Activated CD8-positive, alpha-beta T cell treated with anti-CD3 and anti-CD28 coated beads, Interleukin-2, amount 10 ng/mL, durations not matched to agents 7 days and 5 days (primary cell): ENCODE measurements around the gene ADTRP. TPM values are rescaled to one million over a fixed set of nuclear protein-coding genes. Genes with fewer than 3 reads are reported as not detected.

ENCODE experiments used
- ATAC-seq: fragments of 150-1000 bp; cut with Tn5 transposase; one replicate; pipeline ENCODE4 v1.10.0; 2021; ENCODE audit warnings: moderate library complexity
- CTCF ChIA-PET: fragments of 350-600 bp; sonication (Branson Sonifier 250); formaldehyde crosslinking; loops from one replicate; lab custom pipeline; 2021; ENCODE audit warnings: antibody characterized with exemption; lab: Charles Lee
- POLR2A ChIA-PET: fragments of 350-600 bp; sonication (Branson Sonifier 250); formaldehyde crosslinking; loops from one replicate; lab custom pipeline; 2021; ENCODE audit warnings: antibody characterized with exemption; lab: Charles Lee
- DNase-seq: peaks from one replicate; pipeline ENCODE4 v3.0.0-alpha.2; 2020
- H3K27ac Mint-ChIP-seq: one replicate; pipeline ENCODE4 v1.8.0; 2021; ENCODE audit warnings: mild to moderate bottlenecking, mixed read lengths
- H3K27me3 Mint-ChIP-seq: one replicate; pipeline ENCODE4 v1.8.0; 2021; ENCODE audit warnings: low read depth, mixed read lengths
- H3K36me3 Mint-ChIP-seq: one replicate; pipeline ENCODE4 v1.8.0; 2021; ENCODE audit warnings: low read depth, mixed read lengths
- H3K4me1 Mint-ChIP-seq: one replicate; pipeline ENCODE4 v1.8.0; 2021; ENCODE audit warnings: low read depth, mixed read lengths
- H3K4me3 Mint-ChIP-seq: one replicate; pipeline ENCODE4 v1.8.0; 2021; ENCODE audit warnings: mild to moderate bottlenecking, mixed read lengths
- H3K9me3 Mint-ChIP-seq: one replicate; pipeline ENCODE4 v1.8.0; 2022; ENCODE audit warnings: mixed read lengths; ENCODE audit not compliant: insufficient read depth
- total RNA-seq, 2 experiments: library from RNA; stranded (reverse); gene quantifications; one replicate each; pipeline ENCODE4 v1.2.3, GENCODE V29; 2021

The ADTRP gene
- total RNA-seq: under 1 TPM; 0.63 to 0.68 TPM

DNA sequence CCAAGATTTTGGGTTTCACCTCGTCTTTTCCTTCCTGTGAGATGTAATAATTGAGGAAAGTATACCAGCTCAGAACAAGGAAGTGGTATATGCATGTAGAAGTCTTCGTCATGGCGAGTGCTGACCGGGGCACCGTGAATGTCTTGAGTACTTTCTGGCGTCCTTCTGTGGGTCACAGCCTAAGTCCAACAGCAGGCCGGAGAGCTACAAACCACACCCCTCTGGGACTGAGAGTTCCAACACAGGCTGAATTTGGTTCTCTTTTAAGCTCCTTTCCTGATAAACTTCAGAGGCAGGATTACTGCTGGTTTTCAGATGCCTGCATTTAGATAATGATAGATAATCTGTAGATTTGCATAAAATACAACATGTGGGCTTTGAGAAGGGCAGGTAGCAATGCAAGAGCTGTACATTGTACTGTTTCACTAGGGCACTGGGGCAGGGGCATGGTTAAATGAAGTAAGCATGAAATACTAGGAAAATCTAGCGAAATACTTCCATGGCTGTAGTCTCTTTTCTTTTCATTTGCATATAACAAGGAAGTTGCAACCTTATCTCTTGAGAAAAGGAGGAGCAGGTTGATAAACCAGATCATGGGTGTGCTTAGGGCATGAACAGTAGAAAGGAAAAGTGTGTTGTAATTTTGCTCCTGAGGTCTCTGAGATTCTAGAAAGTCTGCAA lies at the start of gene ADTRP:
Gene ADTRP (minus strand): TSS at position 156 of the 681 bp plus-strand sequence. CDS start 44 bp downstream, at position 112.
- Mint-ChIP-seq H3K4me3 (no peak within 1 kb of the TSS), H3K27me3 (no peaks in the 10 kb centered on the region), H3K4me1 (no peaks in the 10 kb centered on the region), H3K9me3 (no peaks in the 10 kb centered on the region), H3K27ac (no peak within 1 kb of the TSS), H3K36me3 (no peaks in the 10 kb centered on the region)
- ChIA-PET POLR2A (interaction anchor here (0.7 kb wide), 1 partner anchor 65 kb away, joined by 3 read pairs; no protein-coding TSS in a partner anchor), CTCF (no interaction called here)
- DNase-seq (no peak), ATAC-seq (no peak)

DNA sequence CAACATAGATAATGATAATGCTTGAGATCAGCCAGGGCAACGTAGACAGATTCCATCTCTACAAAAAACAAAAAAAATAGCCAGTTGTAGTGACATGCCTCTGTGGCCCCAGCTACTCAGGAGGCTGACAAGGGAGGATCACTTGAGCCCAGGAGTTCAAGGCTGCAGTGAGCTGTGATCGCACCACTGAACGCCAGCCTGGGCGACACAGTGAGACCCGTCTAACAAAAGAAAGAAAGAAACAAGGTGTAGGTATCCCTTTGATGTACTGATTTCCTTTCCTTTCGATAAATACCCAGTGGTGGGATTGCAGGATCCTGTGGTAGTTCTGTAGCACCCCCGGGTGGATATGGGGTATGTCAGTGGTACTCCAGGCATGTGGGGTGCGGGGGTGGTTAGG lies 48.2 kb upstream of the ADTRP start:
- ChIA-PET CTCF (no interaction called here), POLR2A (no interaction called here)
- Mint-ChIP-seq H3K9me3 (no peaks in the 10 kb centered on the region), H3K27me3 (no peaks in the 10 kb centered on the region), H3K36me3 (no peaks in the 10 kb centered on the region), H3K4me3 (no peak overlapping the region), H3K27ac (no peak overlapping the region), H3K4me1 (no peaks in the 10 kb centered on the region)
- DNase-seq (no peak), ATAC-seq (no peak)

- Mint-ChIP-seq H3K27ac (no peak overlapping the region), H3K9me3 (no peaks in the 10 kb centered on the region), H3K4me3 (no peak overlapping the region), H3K36me3 (no peaks in the 10 kb centered on the region), H3K27me3 (no peaks in the 10 kb centered on the region), H3K4me1 (no peaks in the 10 kb centered on the region)
- no peak for DNase-seq
- ChIA-PET CTCF (interaction anchor here (1.0 kb wide), 1 partner anchor 409 kb away, joined by 3 read pairs; no protein-coding TSS in a partner anchor), POLR2A (no interaction called here)
- ATAC-seq: no peak
Measured at GRCh38 chr6:11824986-11825385, 46.4 kb upstream of the ADTRP start.

- CTCF ChIA-PET: no interaction called here
- no peak overlapping the region for H3K27ac Mint-ChIP-seq
- no peaks in the 10 kb centered on the region for H3K4me1 Mint-ChIP-seq
- ATAC-seq (no peak), DNase-seq (no peak)
- H3K27me3 Mint-ChIP-seq: no peaks in the 10 kb centered on the region
- no peak overlapping the region for H3K4me3 Mint-ChIP-seq
- no peaks in the 10 kb centered on the region for H3K36me3 Mint-ChIP-seq
- POLR2A ChIA-PET: no interaction called here
- no peaks in the 10 kb centered on the region for H3K9me3 Mint-ChIP-seq
Measured at GRCh38 chr6:11822346-11822745, 43.7 kb upstream of the ADTRP start.

DNA sequence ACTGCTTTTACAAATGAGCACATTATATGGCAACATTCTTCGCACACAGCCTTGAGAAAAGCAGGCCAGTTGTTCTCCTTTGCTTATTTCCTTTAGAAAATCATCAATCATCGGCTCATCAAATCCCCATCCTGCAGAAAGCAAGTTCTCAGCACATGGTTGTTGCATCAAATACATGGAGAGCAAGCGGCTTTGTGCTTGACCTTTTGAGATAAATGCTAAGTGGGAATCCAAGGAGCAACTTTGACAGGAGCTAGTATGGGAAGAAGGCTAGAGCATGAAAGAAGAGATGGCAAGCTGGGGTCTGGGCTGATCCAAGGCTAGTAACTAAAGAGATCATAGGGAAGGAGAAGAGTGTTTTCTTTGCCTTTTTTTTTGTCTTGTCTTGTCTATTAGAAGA lies 43.2 kb upstream of the ADTRP start:
- no peak overlapping the region for H3K4me3 Mint-ChIP-seq
- no peaks in the 10 kb centered on the region for H3K4me1 Mint-ChIP-seq
- ChIA-PET CTCF (no interaction called here), POLR2A (no interaction called here)
- no peaks in the 10 kb centered on the region for H3K27me3 Mint-ChIP-seq
- DNase-seq (no peak), ATAC-seq (no peak)
- H3K27ac Mint-ChIP-seq: no peak overlapping the region
- no peaks in the 10 kb centered on the region for H3K9me3 Mint-ChIP-seq
- no peaks in the 10 kb centered on the region for H3K36me3 Mint-ChIP-seq

DNA sequence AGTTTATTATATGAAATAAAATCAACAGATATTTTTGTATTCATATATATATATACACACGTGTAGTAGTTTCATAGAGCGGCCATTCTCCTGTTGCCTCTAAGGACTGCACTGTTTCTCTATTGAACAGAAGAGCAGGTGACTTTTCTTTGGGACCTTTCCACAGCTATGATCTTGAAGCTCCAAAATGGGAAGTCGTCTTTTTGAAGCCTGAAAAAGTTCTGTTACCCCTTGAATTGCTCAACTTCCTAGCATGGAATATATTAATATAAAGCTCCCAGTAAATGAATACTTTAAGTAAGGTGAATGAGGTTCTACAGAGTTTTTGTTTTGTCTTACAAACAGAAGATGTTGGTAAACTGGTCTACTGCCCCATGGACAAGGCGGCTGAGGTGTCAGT lies 42.2 kb upstream of the ADTRP start:
- Mint-ChIP-seq H3K4me1 (no peaks in the 10 kb centered on the region), H3K27ac (no peak overlapping the region), H3K9me3 (no peaks in the 10 kb centered on the region), H3K36me3 (no peaks in the 10 kb centered on the region), H3K27me3 (no peaks in the 10 kb centered on the region), H3K4me3 (no peak overlapping the region)
- POLR2A ChIA-PET: no interaction called here
- DNase-seq (no peak), ATAC-seq (no peak)
- CTCF ChIA-PET: no interaction called here

DNA sequence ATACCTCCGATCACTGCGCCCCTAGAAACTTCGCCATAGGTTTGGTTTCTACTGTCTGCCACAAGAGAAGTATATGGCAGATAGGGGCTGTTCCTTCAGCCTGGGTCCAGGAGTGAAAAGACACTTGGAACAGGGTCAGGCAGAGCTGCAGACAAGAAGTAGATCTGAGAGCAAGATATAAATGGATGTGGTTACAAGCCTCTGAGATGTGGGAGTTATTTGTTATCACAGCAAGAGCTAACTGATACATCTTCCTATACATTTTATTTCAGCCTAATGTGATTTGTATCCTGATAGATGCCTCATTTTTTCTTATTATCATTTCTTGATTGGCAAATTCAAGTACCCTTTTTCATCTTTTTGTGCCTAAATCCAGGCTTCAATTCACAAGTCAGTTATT lies 40.9 kb upstream of the ADTRP start:
- Mint-ChIP-seq H3K4me1 (no peaks in the 10 kb centered on the region), H3K27me3 (no peaks in the 10 kb centered on the region), H3K27ac (no peak overlapping the region), H3K4me3 (no peak overlapping the region), H3K36me3 (no peaks in the 10 kb centered on the region), H3K9me3 (no peaks in the 10 kb centered on the region)
- POLR2A ChIA-PET: no interaction called here
- DNase-seq: no peak
- no peak for ATAC-seq
- CTCF ChIA-PET: no interaction called here

- CTCF ChIA-PET: interaction anchor here (1.2 kb wide), 1 partner anchor 9 kb away, joined by 4 read pairs; no protein-coding TSS in a partner anchor
- POLR2A ChIA-PET: no interaction called here
- no peak for ATAC-seq
- Mint-ChIP-seq H3K27me3 (no peaks in the 10 kb centered on the region), H3K4me3 (no peak overlapping the region), H3K9me3 (no peaks in the 10 kb centered on the region), H3K27ac (no peak overlapping the region), H3K4me1 (no peaks in the 10 kb centered on the region), H3K36me3 (no peaks in the 10 kb centered on the region)
- DNase-seq: no peak
Measured at GRCh38 chr6:11815231-11815630, 36.6 kb upstream of the ADTRP start.

GRCh38 chr6:11814819-11815218 lies 36.2 kb upstream of the ADTRP start:
- no peak overlapping the region for H3K4me3 Mint-ChIP-seq
- ChIA-PET POLR2A (no interaction called here), CTCF (interaction anchor here (1.2 kb wide), 1 partner anchor 9 kb away, joined by 4 read pairs; no protein-coding TSS in a partner anchor)
- no peaks in the 10 kb centered on the region for H3K9me3 Mint-ChIP-seq
- ATAC-seq (no peak), DNase-seq (no peak)
- H3K4me1 Mint-ChIP-seq: no peaks in the 10 kb centered on the region
- no peak overlapping the region for H3K27ac Mint-ChIP-seq
- no peaks in the 10 kb centered on the region for H3K36me3 Mint-ChIP-seq
- H3K27me3 Mint-ChIP-seq: no peaks in the 10 kb centered on the region

DNA sequence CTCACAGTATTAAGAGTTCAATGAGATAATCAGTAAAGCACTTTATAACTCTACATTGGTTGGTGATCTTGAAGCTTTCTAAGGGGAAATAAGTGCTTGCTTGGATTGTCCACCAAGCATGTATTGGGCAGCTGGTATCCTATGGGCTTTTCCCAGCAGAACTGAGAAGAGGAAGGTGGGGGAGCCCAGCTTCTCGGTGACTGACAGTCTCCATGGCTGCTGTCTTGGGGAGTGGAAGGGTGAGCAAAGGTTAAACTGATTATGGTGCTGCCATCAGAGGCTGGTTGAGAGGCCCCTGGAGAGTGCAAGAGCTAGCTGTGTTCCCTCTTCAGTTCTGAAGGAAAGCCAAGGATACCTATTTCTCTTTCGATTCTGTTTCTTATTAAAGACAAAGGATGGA lies 35.5 kb upstream of the ADTRP start:
- POLR2A ChIA-PET: no interaction called here
- H3K4me1 Mint-ChIP-seq: no peaks in the 10 kb centered on the region
- H3K4me3 Mint-ChIP-seq: no peak overlapping the region
- H3K27ac Mint-ChIP-seq: no peak overlapping the region
- H3K27me3 Mint-ChIP-seq: no peaks in the 10 kb centered on the region
- H3K9me3 Mint-ChIP-seq: no peaks in the 10 kb centered on the region
- DNase-seq (no peak), ATAC-seq (no peak)
- H3K36me3 Mint-ChIP-seq: no peaks in the 10 kb centered on the region
- CTCF ChIA-PET: no interaction called here

DNA sequence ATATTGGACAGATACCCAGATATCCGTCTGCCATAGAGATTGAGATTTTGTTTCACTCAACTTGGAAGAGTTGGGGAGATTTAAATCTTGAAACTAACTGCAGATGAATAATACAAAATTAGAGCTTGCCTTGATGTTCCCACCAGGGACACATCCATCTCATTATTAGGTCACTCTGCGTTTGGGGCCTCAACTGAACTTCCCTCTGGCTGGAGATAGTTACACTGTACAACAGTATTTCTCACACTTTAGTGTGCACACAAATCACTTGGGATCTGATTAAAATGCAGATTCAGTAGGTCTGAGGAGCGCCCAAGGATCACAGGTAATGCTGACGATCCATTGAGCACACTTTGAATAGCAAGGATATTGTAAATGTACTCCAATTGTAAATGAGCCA lies 35.0 kb upstream of the ADTRP start:
- CTCF ChIA-PET: interaction anchor here (0.9 kb wide), 1 partner anchor 15 kb away, joined by 3 read pairs; no protein-coding TSS in a partner anchor
- H3K27ac Mint-ChIP-seq: no peak overlapping the region
- no peaks in the 10 kb centered on the region for H3K9me3 Mint-ChIP-seq
- ATAC-seq: no peak
- no peak for DNase-seq
- H3K4me1 Mint-ChIP-seq: no peaks in the 10 kb centered on the region
- H3K36me3 Mint-ChIP-seq: no peaks in the 10 kb centered on the region
- H3K4me3 Mint-ChIP-seq: no peak overlapping the region
- no peaks in the 10 kb centered on the region for H3K27me3 Mint-ChIP-seq
- POLR2A ChIA-PET: no interaction called here

GRCh38 chr6:11812951-11813350 lies 34.3 kb upstream of the ADTRP start:
- Mint-ChIP-seq H3K4me1 (no peaks in the 10 kb centered on the region), H3K27ac (no peak overlapping the region), H3K36me3 (no peaks in the 10 kb centered on the region), H3K4me3 (no peak overlapping the region), H3K27me3 (no peaks in the 10 kb centered on the region), H3K9me3 (no peaks in the 10 kb centered on the region)
- DNase-seq (no peak), ATAC-seq (no peak)
- ChIA-PET POLR2A (no interaction called here), CTCF (interaction anchor here (0.9 kb wide), 1 partner anchor 16 kb away, joined by 3 read pairs; no protein-coding TSS in a partner anchor)
